Small intestine (tissue), 7 donors: ENCODE results near the gene CDC42. TPM values are rescaled to one million over a fixed set of nuclear protein-coding genes. Genes with fewer than 3 reads are reported as not detected.

Source experiments
- DNase-seq, 2 donors: peaks; one replicate each; pipeline versions ENCODE4 v3.0.0 to v3.0.0-alpha.2; 2013
- FAIRE-seq: peaks from 2 replicates; lab custom pipeline; 2012; peaks lifted over from hg19 to GRCh38; lab: Jason Lieb, UNC
- H3K27ac ChIP-seq, 3 donors: one replicate each; pipeline ENCODE4 v1.5.1; 2013; ENCODE audit warnings: low read length in 2 of 3, mild to moderate bottlenecking in 2 of 3, control low read depth in 1 of 3, inconsistent platforms in 1 of 3, low read depth in 1 of 3, moderate library complexity in 1 of 3
- H3K27me3 ChIP-seq, 3 donors: one replicate each; pipeline ENCODE4 v1.6.1; 2013; ENCODE audit warnings: low read length in 3 of 3, inconsistent platforms in 1 of 3; ENCODE audit not compliant: control insufficient read depth in 3 of 3, insufficient read depth in 3 of 3
- H3K36me3 ChIP-seq, 3 donors: one replicate each; pipeline ENCODE4 v1.6.1; 2013; ENCODE audit warnings: low read length in 3 of 3, inconsistent platforms in 1 of 3, low read depth in 1 of 3, mild to moderate bottlenecking in 1 of 3, moderate library complexity in 1 of 3; ENCODE audit not compliant: control insufficient read depth in 3 of 3, insufficient read depth in 2 of 3
- H3K4me1 ChIP-seq, 3 donors: one replicate each; pipeline ENCODE4 v1.6.1; 2013; ENCODE audit warnings: low read length in 2 of 3, inconsistent platforms in 1 of 3, low read depth in 1 of 3, mild to moderate bottlenecking in 1 of 3, moderate library complexity in 1 of 3; ENCODE audit not compliant: control insufficient read depth in 3 of 3, insufficient read depth in 2 of 3
- H3K4me3 ChIP-seq, 3 donors: one replicate each; pipeline ENCODE4 v1.5.1; 2013; ENCODE audit warnings: low read length in 3 of 3, control low read depth in 1 of 3, inconsistent platforms in 1 of 3, low read depth in 1 of 3, mild to moderate bottlenecking in 1 of 3, moderate library complexity in 1 of 3
- H3K9me3 ChIP-seq, 2 donors: one replicate each; pipeline ENCODE4 v1.6.1; 2013; ENCODE audit warnings: low read depth in 1 of 2, low read length in 1 of 2; ENCODE audit not compliant: control insufficient read depth in 2 of 2, insufficient read depth in 1 of 2
- WGBS, 3 donors: extraction: QIAGEN DNeasy Blood & Tissue Kit; methylation state at CpG; one replicate each; pipeline ENCODE4 v1.1.7; 2013; 5-methylcytosine and 5-hydroxymethylcytosine counted together
- polyA plus RNA-seq, 4 donors: library from polyadenylated mRNA; stranded (reverse) in 3 of 4; unstranded in 1 of 4; fragments of 200-250 nt in 3 of 4; fragments of 120-200 nt in 1 of 4; gene quantifications; one replicate each; pipeline versions ENCODE4 v1.2.1 to v1.2.3, GENCODE V29; 2013
- donor health status: healthy with polysubstance abuse.
- donor health status: control.
- donor health status: control.
- donor health status: Bipolar disorder and iron deficiency.
- donor health status: healthy.

CDC42 gene
- polyA plus RNA-seq, 4 donors = 175 to 255 (median 235) TPM

DNA sequence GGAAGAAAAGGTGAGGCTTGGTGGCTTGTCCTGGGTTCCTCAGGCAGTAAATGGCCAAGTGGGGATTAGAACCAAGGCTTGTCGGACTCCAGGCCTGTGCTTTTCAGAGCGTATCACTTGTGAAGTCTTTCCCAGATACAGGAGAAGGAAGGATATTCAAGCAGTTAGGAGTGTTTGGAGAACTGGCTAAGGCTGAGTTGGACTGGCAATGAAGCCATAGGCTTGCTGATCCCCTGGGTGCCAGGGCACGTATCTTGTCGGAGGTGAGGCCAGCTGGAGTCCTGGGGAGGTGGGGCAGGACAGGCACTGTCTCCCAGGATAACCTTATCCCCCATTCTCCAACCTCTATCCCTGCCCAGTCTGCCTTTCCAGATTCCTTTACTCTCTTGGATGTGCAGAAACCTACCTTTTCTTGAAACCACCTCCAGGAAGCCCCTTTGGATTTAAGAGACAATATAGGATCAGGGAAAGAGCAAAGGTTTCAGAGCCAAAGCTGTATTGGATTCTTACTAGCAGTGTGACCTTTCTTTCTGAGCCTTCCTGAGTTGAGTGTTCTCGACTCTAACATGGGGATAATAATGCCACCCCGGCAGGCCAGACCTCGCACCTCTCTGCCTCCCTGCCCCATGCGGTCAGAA lies 72.2 kb downstream of the CDC42 start:
- Histone ChIP-seq H3K9me3 (no peaks in the 10 kb centered on the region), H3K27me3 (no peaks in the 10 kb centered on the region), H3K4me3 (no peak overlapping the region), H3K36me3 (peaks cover 0 to 11% (median 2%) of the 10 kb centered on the region in 3 donors), H3K4me1 (no peaks in the 10 kb centered on the region), H3K27ac (no peak overlapping the region)
- DNase-seq = no peak
- 93 to 94% (median 93%) methylated on average over 8 of the region's 8 CpGs for WGBS, 3 donors
- FAIRE-seq = no peak

DNA sequence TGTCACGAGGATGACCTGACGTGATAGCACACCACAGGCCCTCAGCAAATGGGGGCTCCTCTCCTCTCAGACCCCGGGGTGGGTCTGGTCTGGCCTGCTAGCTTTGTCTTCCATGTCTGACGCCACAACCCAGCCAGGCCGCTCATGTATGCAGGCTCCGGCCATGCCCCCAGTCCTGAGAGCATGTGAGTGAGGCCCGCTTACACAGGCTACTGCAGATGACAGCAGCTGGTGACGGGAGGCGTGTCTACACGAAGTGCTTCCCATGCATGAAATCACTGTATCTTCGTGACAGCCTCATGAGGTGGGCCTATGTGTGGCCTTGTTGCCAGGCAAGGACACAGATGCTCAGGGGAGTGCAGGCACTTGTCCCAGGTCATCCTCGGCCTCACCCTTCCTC lies 74.0 kb downstream of the CDC42 start:
- Histone ChIP-seq H3K27ac (no peak overlapping the region), H3K4me1 (no peaks in the 10 kb centered on the region), H3K9me3 (no peaks in the 10 kb centered on the region), H3K36me3 (peaks cover 0 to 2% (median 0%) of the 10 kb centered on the region in 3 donors), H3K4me3 (no peak overlapping the region), H3K27me3 (no peaks in the 10 kb centered on the region)
- no peak for FAIRE-seq
- WGBS, 3 donors = 82 to 90% (median 85%) methylated on average over 12 of the region's 12 CpGs
- no peak for DNase-seq

DNA sequence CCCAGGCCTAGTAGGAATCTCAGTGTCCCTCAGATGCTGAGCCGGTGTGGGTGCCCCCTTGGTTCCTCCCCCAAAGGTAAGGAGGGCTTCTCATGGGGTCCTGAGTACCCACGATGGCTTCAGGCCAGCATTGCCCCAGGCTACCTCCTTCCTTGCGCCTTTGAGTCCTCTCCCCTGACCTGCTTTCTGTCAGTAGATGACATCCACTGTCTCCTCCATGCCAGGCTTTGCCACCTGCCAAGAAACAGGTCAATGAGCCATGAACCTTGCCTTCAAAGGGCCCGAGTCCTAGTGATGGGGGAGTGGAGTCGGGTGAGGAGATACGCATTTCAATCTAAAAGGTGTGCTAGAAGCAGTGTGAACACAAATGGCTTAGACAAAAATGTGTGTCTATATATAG lies 74.7 kb downstream of the CDC42 start:
- H3K27me3 ChIP-seq = no peaks in the 10 kb centered on the region
- H3K9me3 ChIP-seq = no peaks in the 10 kb centered on the region
- peaks cover 0 to 2% (median 0%) of the 10 kb centered on the region in 3 donors for H3K36me3 ChIP-seq
- FAIRE-seq (no peak), DNase-seq (no peak)
- H3K4me3 ChIP-seq = no peak overlapping the region
- H3K27ac ChIP-seq = no peak overlapping the region
- H3K4me1 ChIP-seq = no peaks in the 10 kb centered on the region
- 59 to 78% (median 64%) methylated on average over 6 of the region's 6 CpGs for WGBS, 3 donors

DNA sequence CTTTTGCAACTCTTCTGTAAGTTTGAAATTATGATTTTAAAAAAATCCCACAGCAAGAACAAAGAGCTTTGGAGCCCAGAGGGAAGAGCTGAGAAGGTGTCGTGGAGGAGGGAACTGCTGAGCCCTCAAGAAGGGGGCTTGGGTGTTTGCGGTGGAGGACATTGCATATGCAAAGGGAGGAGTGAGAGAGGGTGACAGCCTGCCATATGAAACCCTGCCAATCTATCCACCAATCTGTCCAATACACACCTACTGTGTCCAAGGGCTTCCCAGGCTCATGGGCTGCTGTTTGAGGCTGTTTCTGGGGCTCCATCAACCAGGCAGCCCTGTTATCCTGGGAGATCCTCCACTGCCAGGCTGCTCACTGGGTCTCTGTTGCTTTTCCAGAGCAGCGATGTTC lies 75.2 kb downstream of the CDC42 start:
- peaks cover 0 to 2% (median 0%) of the 10 kb centered on the region in 3 donors for H3K36me3 ChIP-seq
- H3K4me1 ChIP-seq = no peaks in the 10 kb centered on the region
- no peaks in the 10 kb centered on the region for H3K27me3 ChIP-seq
- H3K27ac ChIP-seq = no peak overlapping the region
- H3K9me3 ChIP-seq = no peaks in the 10 kb centered on the region
- no peak for DNase-seq
- no peak for FAIRE-seq
- H3K4me3 ChIP-seq = no peak overlapping the region
- WGBS, 3 donors = 65 to 95% (median 88%) methylated on average over 3 of the region's 3 CpGs

GRCh38 chr1:22128392-22128791 lies 75.9 kb downstream of the CDC42 start:
- no peaks in the 10 kb centered on the region for H3K4me1 ChIP-seq
- DNase-seq (no peak), FAIRE-seq (no peak)
- no peak overlapping the region for H3K4me3 ChIP-seq
- H3K9me3 ChIP-seq = no peaks in the 10 kb centered on the region
- H3K27me3 ChIP-seq = peaks cover 0 to 1% (median 0%) of the 10 kb centered on the region in 3 donors
- no peak overlapping the region for H3K27ac ChIP-seq
- H3K36me3 ChIP-seq = peaks cover 0 to 2% (median 0%) of the 10 kb centered on the region in 3 donors
- 71 to 90% (median 72%) methylated on average over 10 to 12 of the region's 12 CpGs for WGBS, 3 donors

GRCh38 chr1:22129501-22130117 lies 77.1 kb downstream of the CDC42 start:
- FAIRE-seq = no peak
- Histone ChIP-seq H3K27me3 (peaks cover 0 to 11% (median 0%) of the 10 kb centered on the region in 3 donors), H3K4me3 (no peak overlapping the region), H3K4me1 (no peaks in the 10 kb centered on the region), H3K27ac (no peak overlapping the region), H3K36me3 (peaks cover 0 to 2% (median 0%) of the 10 kb centered on the region in 3 donors), H3K9me3 (no peaks in the 10 kb centered on the region)
- DNase-seq = no peak
- WGBS, 3 donors = 91 to 93% (median 93%) methylated on average over 29 of the region's 29 CpGs

- H3K27me3 ChIP-seq = peaks cover 0 to 12% (median 0%) of the 10 kb centered on the region in 3 donors
- WGBS, 3 donors = 82 to 89% (median 84%) methylated on average over 4 of the region's 4 CpGs
- no peaks in the 10 kb centered on the region for H3K9me3 ChIP-seq
- H3K27ac ChIP-seq = no peak overlapping the region
- no peaks in the 10 kb centered on the region for H3K4me1 ChIP-seq
- no peaks in the 10 kb centered on the region for H3K36me3 ChIP-seq
- DNase-seq (no peak), FAIRE-seq (no peak)
- H3K4me3 ChIP-seq = no peak overlapping the region
These were observed 78.6 kb downstream of the CDC42 start for GRCh38 chr1:22131062-22131461.

DNA sequence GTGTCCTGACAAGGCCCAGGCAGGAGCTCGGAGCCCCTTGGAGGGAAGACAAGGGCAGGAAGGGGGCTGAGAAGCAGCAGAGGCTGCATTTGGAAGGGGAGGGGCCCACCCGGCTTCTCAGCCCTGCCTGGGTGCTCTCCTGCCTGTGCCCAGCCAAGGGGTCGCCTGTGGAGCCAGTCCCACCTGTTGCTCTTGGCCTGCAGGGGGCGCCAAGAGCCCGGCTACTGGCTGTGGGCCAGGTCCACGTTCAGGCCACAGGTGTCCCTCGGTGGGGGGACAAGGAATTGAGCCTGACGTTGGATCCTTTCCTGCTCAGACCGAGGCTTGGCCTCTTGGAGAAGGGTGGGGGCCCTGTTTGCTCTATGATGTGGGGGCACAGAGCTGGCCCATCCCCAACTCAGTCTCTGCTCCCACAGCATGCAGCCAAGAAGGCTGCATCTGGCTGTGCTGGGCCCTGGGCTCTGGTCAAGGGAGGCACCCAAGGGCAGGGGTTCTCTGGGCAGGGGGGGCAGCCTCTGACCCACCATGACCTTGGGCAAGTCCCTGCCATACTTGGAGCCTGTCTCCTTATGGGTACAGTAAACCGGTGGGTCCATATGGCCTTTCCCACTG lies 79.5 kb downstream of the CDC42 start:
- H3K27ac ChIP-seq = no peak overlapping the region
- H3K4me1 ChIP-seq = no peaks in the 10 kb centered on the region
- H3K36me3 ChIP-seq = no peaks in the 10 kb centered on the region
- DNase-seq (peak; percentile 36 to 74), FAIRE-seq (no peak)
- WGBS, 3 donors = 10 to 21% (median 20%) methylated on average over 9 to 10 of the region's 10 CpGs
- no peak overlapping the region for H3K4me3 ChIP-seq
- no peaks in the 10 kb centered on the region for H3K9me3 ChIP-seq
- peaks cover 0 to 14% (median 0%) of the 10 kb centered on the region in 3 donors for H3K27me3 ChIP-seq
